HepG2 (cell line): ENCODE results near the gene DEUP1.

ENCODE experiments used
- CTCF ChIP-seq: sonication (generic); formaldehyde crosslinking; IDR thresholded peaks from 2 replicates; pipeline ENCODE4 v1.5.0; 2020; ENCODE audit warnings: mild to moderate bottlenecking, missing genetic modification reagents, moderate library complexity
- ELF1 ChIP-seq: sonication (generic); formaldehyde crosslinking; IDR thresholded peaks from 2 replicates; pipeline ENCODE4 v1.4.0; 2020; ENCODE audit warnings: missing genetic modification reagents
- KDM1A ChIP-seq: IDR thresholded peaks from 2 replicates; pipeline ENCODE4 v1.6.1; 2016; ENCODE audit warnings: missing compliant biosample characterization
- MAFK ChIP-seq, 2 experiments: IDR thresholded peaks in 1 of 2; conservative IDR thresholded peaks in 1 of 2; 2 replicates each; pipeline ENCODE4 v1.6.1; 2011; ENCODE audit warnings: improper control_type of control experiment in 2 of 2, low read length in 2 of 2
- NFRKB ChIP-seq: fragments of 450-650 bp; IDR thresholded peaks from 2 replicates; pipeline ENCODE4 v1.6.1; 2017
- NONO ChIP-seq, 2 experiments: fragments of 450-650 bp in 1 of 2; sonication (generic) in 1 of 2; formaldehyde crosslinking in 1 of 2; IDR thresholded peaks in 1 of 2; conservative IDR thresholded peaks in 1 of 2; 2 replicates each; pipeline versions ENCODE4 v1.6.1 to v1.8.0; 2017 to 2022; ENCODE audit warnings: mild to moderate bottlenecking in 1 of 2, missing genetic modification reagents in 1 of 2, moderate library complexity in 1 of 2
- SKI ChIP-seq: fragments of 450-650 bp; IDR thresholded peaks from one replicate; pipeline ENCODE4 v1.6.1; 2018; ENCODE audit warnings: mild to moderate bottlenecking; ENCODE audit not compliant: partially characterized antibody
- SP1 ChIP-seq, 2 experiments: fragments of 450-650 bp in 1 of 2; sonication (generic) in 1 of 2; formaldehyde crosslinking in 1 of 2; IDR thresholded peaks; 2 replicates each; pipeline versions ENCODE4 v1.4.0 to v1.6.1; 2016 to 2020; ENCODE audit warnings: missing genetic modification reagents in 1 of 2
- TARDBP ChIP-seq: sonication (generic); formaldehyde crosslinking; IDR thresholded peaks from 2 replicates; pipeline ENCODE4 v1.8.0; 2022; ENCODE audit warnings: mild to moderate bottlenecking, missing genetic modification reagents
- TCF7 ChIP-seq: sonication (generic); IDR thresholded peaks from 2 replicates; pipeline ENCODE4 v1.6.1; 2016; ENCODE audit warnings: antibody characterized with exemption, low read depth
- XBP1 ChIP-seq: sonication (generic); formaldehyde crosslinking; IDR thresholded peaks from 2 replicates; pipeline ENCODE4 v1.5.0; 2020; ENCODE audit warnings: missing genetic modification reagents
- ZSCAN20 ChIP-seq: sonication (generic); formaldehyde crosslinking; IDR thresholded peaks from 2 replicates; pipeline ENCODE4 v1.4.0; 2020; ENCODE audit warnings: missing genetic modification reagents, mild to moderate bottlenecking, borderline replicate concordance
- TF ChIP-seq, protein P1 (sequence below): sonication (generic); formaldehyde crosslinking; IDR thresholded peaks from 2 replicates; pipeline ENCODE4 v1.4.0; 2020; ENCODE audit warnings: mild to moderate bottlenecking, missing genetic modification reagents

GRCh38 chr11:93393386-93393785, 62.8 kb downstream of the DEUP1 start:
- TF ChIP-seq TARDBP (no peak), ZSCAN20 (CRISPR knock-in tag) (no peak), CTCF (CRISPR knock-in tag) (no peak), SP1 (IDR thresholded peaks at IDR 0.05) (no peak), SP1 (CRISPR knock-in tag; IDR thresholded peaks at IDR 0.05) (no peak), XBP1 (CRISPR knock-in tag) (no peak), ELF1 (CRISPR knock-in tag) (no peak), SKI (no peak), KDM1A (CRISPR knock-in tag) (no peak), NONO (IDR thresholded peaks at IDR 0.05) (no peak), NONO (CRISPR knock-in tag; conservative IDR thresholded peaks at IDR 0.05) (no peak), TCF7 (no peak), NFRKB (no peak), MAFK (conservative IDR thresholded peaks at IDR 0.05 in 1 of 2, IDR thresholded peaks at IDR 0.05 in 1 of 2; ENCODE audit: low read length in 2 of 2) (no peak)
- TF ChIP-seq, protein P1, sequence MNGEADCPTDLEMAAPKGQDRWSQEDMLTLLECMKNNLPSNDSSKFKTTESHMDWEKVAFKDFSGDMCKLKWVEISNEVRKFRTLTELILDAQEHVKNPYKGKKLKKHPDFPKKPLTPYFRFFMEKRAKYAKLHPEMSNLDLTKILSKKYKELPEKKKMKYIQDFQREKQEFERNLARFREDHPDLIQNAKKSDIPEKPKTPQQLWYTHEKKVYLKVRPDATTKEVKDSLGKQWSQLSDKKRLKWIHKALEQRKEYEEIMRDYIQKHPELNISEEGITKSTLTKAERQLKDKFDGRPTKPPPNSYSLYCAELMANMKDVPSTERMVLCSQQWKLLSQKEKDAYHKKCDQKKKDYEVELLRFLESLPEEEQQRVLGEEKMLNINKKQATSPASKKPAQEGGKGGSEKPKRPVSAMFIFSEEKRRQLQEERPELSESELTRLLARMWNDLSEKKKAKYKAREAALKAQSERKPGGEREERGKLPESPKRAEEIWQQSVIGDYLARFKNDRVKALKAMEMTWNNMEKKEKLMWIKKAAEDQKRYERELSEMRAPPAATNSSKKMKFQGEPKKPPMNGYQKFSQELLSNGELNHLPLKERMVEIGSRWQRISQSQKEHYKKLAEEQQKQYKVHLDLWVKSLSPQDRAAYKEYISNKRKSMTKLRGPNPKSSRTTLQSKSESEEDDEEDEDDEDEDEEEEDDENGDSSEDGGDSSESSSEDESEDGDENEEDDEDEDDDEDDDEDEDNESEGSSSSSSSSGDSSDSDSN (CRISPR knock-in tag) = no peak
